Right forelimb (tissue), 1 donor: ENCODE data around the gene ATP8B3.
"Not testable (repeated sequence)": the region's sequence is repeated elsewhere in the genome, so short reads cannot be mapped to it uniquely, and the experiment has no call there.

Experiments used
- DNase-seq: peaks from one replicate; pipeline ENCODE4 v3.0.0-alpha.2; 2018

The ATP8B3 gene

GRCh38 chr19:1768918-1769644, 43.0 kb downstream of the ATP8B3 start:
- DNase-seq: no peak

GRCh38 chr19:1768248-1768647, 43.8 kb downstream of the ATP8B3 start:
- DNase-seq: no peak

- peak; percentile 79 for DNase-seq
These were observed 44.6 kb downstream of the ATP8B3 start for GRCh38 chr19:1767464-1767933.

GRCh38 chr19:1766800-1767352, 45.2 kb downstream of the ATP8B3 start:
- DNase-seq: no peak

GRCh38 chr19:1765904-1766799, 45.9 kb downstream of the ATP8B3 start:
- DNase-seq: no peak

GRCh38 chr19:1765232-1765903, 46.7 kb downstream of the ATP8B3 start:
- no peak for DNase-seq

GRCh38 chr19:1764729-1765128, 47.3 kb downstream of the ATP8B3 start:
- no peak for DNase-seq

GRCh38 chr19:1763648-1764639, 48.1 kb downstream of the ATP8B3 start:
- DNase-seq: no peak

- no peak for DNase-seq
These were observed 49.6 kb downstream of the ATP8B3 start for GRCh38 chr19:1762243-1763117.

- no peak for DNase-seq
These were observed 50.4 kb downstream of the ATP8B3 start for GRCh38 chr19:1761528-1762242.

GRCh38 chr19:1760786-1761527, 51.1 kb downstream of the ATP8B3 start:
- DNase-seq: not testable (repeated sequence)

GRCh38 chr19:1760020-1760419, 52.1 kb downstream of the ATP8B3 start:
- no peak for DNase-seq

GRCh38 chr19:1758959-1759903, 52.8 kb downstream of the ATP8B3 start:
- DNase-seq: no peak

GRCh38 chr19:1758231-1758577, 53.9 kb downstream of the ATP8B3 start:
- no peak for DNase-seq

GRCh38 chr19:1757468-1758230, 54.4 kb downstream of the ATP8B3 start:
- DNase-seq: no peak

- DNase-seq: no peak
These were observed 55.2 kb downstream of the ATP8B3 start for GRCh38 chr19:1756705-1757465.

- DNase-seq: no peak
These were observed 55.8 kb downstream of the ATP8B3 start for GRCh38 chr19:1756264-1756663.
